Small intestine (tissue), 7 donors: ENCODE results near the gene STBD1. TPM values are rescaled to one million over a fixed set of nuclear protein-coding genes. Genes with fewer than 3 reads are reported as not detected.

Source experiments
- DNase-seq, 2 donors: peaks; one replicate each; pipeline versions ENCODE4 v3.0.0 to v3.0.0-alpha.2; 2013
- FAIRE-seq: peaks from 2 replicates; lab custom pipeline; 2012; peaks lifted over from hg19 to GRCh38; lab: Jason Lieb, UNC
- H3K27ac ChIP-seq, 3 donors: one replicate each; pipeline ENCODE4 v1.5.1; 2013; ENCODE audit warnings: low read length in 2 of 3, mild to moderate bottlenecking in 2 of 3, control low read depth in 1 of 3, inconsistent platforms in 1 of 3, low read depth in 1 of 3, moderate library complexity in 1 of 3
- H3K27me3 ChIP-seq, 3 donors: one replicate each; pipeline ENCODE4 v1.6.1; 2013; ENCODE audit warnings: low read length in 3 of 3, inconsistent platforms in 1 of 3; ENCODE audit not compliant: control insufficient read depth in 3 of 3, insufficient read depth in 3 of 3
- H3K36me3 ChIP-seq, 3 donors: one replicate each; pipeline ENCODE4 v1.6.1; 2013; ENCODE audit warnings: low read length in 3 of 3, inconsistent platforms in 1 of 3, low read depth in 1 of 3, mild to moderate bottlenecking in 1 of 3, moderate library complexity in 1 of 3; ENCODE audit not compliant: control insufficient read depth in 3 of 3, insufficient read depth in 2 of 3
- H3K4me1 ChIP-seq, 3 donors: one replicate each; pipeline ENCODE4 v1.6.1; 2013; ENCODE audit warnings: low read length in 2 of 3, inconsistent platforms in 1 of 3, low read depth in 1 of 3, mild to moderate bottlenecking in 1 of 3, moderate library complexity in 1 of 3; ENCODE audit not compliant: control insufficient read depth in 3 of 3, insufficient read depth in 2 of 3
- H3K4me3 ChIP-seq, 3 donors: one replicate each; pipeline ENCODE4 v1.5.1; 2013; ENCODE audit warnings: low read length in 3 of 3, control low read depth in 1 of 3, inconsistent platforms in 1 of 3, low read depth in 1 of 3, mild to moderate bottlenecking in 1 of 3, moderate library complexity in 1 of 3
- H3K9me3 ChIP-seq, 2 donors: one replicate each; pipeline ENCODE4 v1.6.1; 2013; ENCODE audit warnings: low read depth in 1 of 2, low read length in 1 of 2; ENCODE audit not compliant: control insufficient read depth in 2 of 2, insufficient read depth in 1 of 2
- WGBS, 3 donors: extraction: QIAGEN DNeasy Blood & Tissue Kit; methylation state at CpG; one replicate each; pipeline ENCODE4 v1.1.7; 2013; 5-methylcytosine and 5-hydroxymethylcytosine counted together
- polyA plus RNA-seq, 4 donors: library from polyadenylated mRNA; stranded (reverse) in 3 of 4; unstranded in 1 of 4; fragments of 200-250 nt in 3 of 4; fragments of 120-200 nt in 1 of 4; gene quantifications; one replicate each; pipeline versions ENCODE4 v1.2.1 to v1.2.3, GENCODE V29; 2013
- donor health status: healthy with polysubstance abuse.
- donor health status: control.
- donor health status: control.
- donor health status: Bipolar disorder and iron deficiency.
- donor health status: healthy.

Gene STBD1
- polyA plus RNA-seq, 4 donors: 4.9 to 22.8 (median 8.9) TPM

DNA sequence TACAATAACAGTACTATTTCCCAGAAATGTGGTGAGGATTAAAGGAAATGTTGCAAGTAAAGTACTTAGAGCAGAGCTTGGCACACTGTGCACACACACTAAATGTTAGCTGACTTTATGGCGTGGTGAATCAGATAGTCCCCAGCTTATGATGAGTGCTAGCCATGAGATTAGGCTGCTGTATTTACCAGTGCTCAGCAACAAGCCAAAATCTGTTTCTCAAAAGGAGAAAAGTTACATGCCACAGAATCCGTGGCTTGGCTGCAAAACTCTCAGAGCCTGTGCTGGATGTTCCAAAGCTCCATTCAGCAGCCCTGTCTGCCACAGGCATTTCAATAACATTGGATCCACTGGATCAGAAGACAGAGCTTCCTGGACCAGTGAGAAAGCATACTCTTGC, 12.8 kb upstream of the STBD1 start:
- FAIRE-seq (no peak), DNase-seq (no peak)
- Histone ChIP-seq H3K4me3 (no peak overlapping the region), H3K27ac (no peak overlapping the region), H3K36me3 (peaks cover 0 to 7% (median 0%) of the 10 kb centered on the region in 3 donors), H3K9me3 (peaks cover 0 to 6% of the 10 kb centered on the region in 2 donors), H3K4me1 (no peaks in the 10 kb centered on the region), H3K27me3 (no peaks in the 10 kb centered on the region)
- WGBS, 3 donors: 66 to 76% (median 73%) methylated on average over 2 of the region's 2 CpGs

DNA sequence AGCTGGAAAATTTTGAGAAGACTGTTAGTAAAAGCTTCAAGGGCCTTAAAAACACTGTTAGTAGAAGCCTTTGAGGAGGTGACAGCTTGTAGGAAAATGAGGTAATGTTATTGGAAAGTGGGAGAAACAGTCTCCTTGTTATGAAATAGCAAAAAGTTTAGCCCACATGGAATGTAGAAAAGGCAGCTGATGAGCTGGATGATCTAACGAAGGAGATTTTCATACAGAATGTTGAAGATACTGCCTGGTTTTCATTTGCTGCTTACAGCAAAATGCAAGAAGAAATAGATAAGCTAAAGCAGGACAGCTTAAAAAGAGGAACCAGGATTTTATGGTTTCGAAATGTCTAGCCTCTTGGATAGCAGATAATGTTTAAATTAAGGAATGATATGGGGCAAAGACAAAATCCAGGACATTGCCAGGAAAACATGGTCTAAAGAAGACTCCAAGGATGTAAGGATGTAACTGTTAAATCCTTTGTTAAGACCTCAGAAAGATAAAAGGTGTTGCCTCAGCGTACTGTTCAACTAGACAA, 10.2 kb upstream of the STBD1 start:
- H3K36me3 ChIP-seq: no peaks in the 10 kb centered on the region
- DNase-seq (no peak), FAIRE-seq (no peak)
- 69 to 93% (median 89%) methylated on average over 3 of the region's 3 CpGs for WGBS, 3 donors
- H3K9me3 ChIP-seq: peaks cover 0 to 6% of the 10 kb centered on the region in 2 donors
- no peak overlapping the region for H3K4me3 ChIP-seq
- no peak overlapping the region for H3K27ac ChIP-seq
- H3K4me1 ChIP-seq: peaks cover 0 to 8% (median 0%) of the 10 kb centered on the region in 3 donors
- H3K27me3 ChIP-seq: no peaks in the 10 kb centered on the region

DNA sequence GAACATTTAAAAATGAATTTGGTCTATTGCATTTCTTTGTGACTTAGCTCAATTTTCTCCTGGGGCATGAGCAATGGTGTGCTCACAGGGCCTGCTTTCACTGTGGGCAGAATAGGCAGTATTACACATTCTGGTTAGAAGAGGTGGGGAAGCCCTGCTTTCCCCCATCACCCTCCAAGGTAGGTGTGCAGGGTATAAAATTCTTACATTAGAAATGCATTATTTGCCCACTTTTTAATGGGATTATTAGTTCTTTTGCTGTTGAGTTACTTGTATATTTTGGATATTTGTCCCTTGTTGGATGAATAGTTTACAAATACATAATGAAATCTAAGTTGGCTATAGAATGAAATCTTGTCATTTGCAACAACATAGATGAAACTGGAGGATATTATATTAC, 8.3 kb upstream of the STBD1 start:
- Histone ChIP-seq H3K27ac (no peak overlapping the region), H3K36me3 (no peaks in the 10 kb centered on the region), H3K4me1 (peaks cover 3 to 19% (median 10%) of the 10 kb centered on the region in 3 donors), H3K4me3 (no peak overlapping the region), H3K9me3 (peaks cover 0 to 6% of the 10 kb centered on the region in 2 donors), H3K27me3 (no peaks in the 10 kb centered on the region)
- no peak for DNase-seq
- FAIRE-seq: no peak

DNA sequence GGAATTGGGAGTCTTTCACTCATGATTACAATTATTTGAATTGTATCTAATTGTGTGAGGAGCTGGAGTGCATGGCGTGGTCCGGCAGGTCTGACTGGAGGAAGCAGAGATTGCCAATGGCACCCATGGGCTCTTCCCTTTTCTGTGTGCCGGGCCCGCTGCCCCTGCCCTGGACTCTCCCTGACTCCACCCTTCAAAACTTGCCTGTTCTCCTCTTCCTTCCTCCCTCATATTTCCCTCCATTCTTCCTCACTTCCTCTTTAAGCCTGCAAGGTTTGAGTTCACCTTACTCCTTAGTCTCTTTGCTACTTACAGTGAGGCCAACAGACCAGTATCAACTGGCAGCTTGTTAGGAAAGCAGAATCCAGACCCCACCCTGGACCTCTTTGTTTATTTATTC, 6.5 kb upstream of the STBD1 start:
- peaks cover 0 to 6% of the 10 kb centered on the region in 2 donors for H3K9me3 ChIP-seq
- FAIRE-seq: no peak
- H3K27me3 ChIP-seq: no peaks in the 10 kb centered on the region
- H3K36me3 ChIP-seq: no peaks in the 10 kb centered on the region
- H3K27ac ChIP-seq: peak overlapping the region in 1 of 3 donors; percentile 20
- WGBS, 3 donors: 81 to 88% (median 83%) methylated on average over 4 of the region's 4 CpGs
- peaks cover 3 to 21% (median 10%) of the 10 kb centered on the region in 3 donors for H3K4me1 ChIP-seq
- DNase-seq: no peak
- no peak overlapping the region for H3K4me3 ChIP-seq

DNA sequence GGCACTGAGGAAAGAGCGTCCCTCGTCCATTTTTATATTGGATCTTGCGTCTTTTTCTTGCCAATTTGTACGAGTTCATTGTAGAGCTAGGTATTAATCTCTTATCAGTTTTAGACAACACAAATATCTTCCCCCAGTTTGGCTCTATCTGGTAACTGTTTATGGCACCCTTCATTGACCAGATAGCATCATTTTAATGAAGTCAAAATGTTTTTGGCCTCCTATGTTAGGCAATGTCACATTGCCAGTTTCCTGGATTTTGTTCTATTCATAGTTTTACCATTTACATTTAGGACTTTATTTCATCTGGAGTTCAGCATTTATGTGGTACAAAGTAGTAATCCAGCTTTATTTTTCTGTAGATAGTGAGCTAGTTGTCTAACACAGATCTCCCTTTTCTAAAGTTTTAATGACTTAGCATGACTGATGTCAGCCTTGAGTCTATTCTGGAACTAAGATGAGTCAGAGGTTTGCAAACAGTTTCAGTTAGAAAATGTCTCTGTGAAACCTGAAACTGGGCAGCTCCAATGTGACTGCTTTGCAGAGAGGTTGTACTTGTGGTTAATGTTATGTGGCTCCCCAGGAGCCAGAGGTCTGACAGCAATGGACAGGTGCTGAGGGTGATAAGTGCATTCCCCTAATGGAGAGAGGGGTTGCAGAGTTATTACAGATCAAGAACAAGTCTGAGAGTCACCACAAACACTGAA, 5.3 kb upstream of the STBD1 start:
- WGBS, 3 donors: 85 to 95% (median 88%) methylated on average over 4 of the region's 4 CpGs
- no peak overlapping the region for H3K4me3 ChIP-seq

DNA sequence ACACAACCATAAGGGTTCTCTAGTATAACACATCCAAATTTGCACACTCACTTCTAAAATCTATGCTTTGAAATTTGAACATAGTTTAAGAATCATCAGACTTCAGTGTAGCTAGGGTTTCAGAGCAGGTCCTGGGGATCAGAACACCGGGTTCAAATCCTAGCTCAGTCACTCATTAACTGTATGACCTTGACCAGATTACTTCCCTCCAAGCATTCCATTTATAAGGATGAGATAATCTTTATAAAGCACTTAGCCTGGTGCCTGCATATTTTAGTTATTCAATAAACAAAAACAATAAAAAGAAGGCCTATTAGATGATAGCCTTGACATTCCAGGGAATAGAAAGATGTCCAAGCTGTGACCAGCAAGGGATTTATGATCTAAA, 4.8 kb upstream of the STBD1 start:
- H3K36me3 ChIP-seq: no peaks in the 10 kb centered on the region
- DNase-seq (peak; percentile 40 to 59), FAIRE-seq (no peak)
- WGBS, 3 donors: 13 to 50% (median 26%) methylated on average over 1 of the region's 1 CpG
- H3K27ac ChIP-seq: peak overlapping the region in 2 of 3 donors; percentile 58 to 79
- no peaks in the 10 kb centered on the region for H3K27me3 ChIP-seq
- peaks cover 3 to 27% (median 10%) of the 10 kb centered on the region in 3 donors for H3K4me1 ChIP-seq
- H3K4me3 ChIP-seq: no peak overlapping the region
- peaks cover 0 to 6% of the 10 kb centered on the region in 2 donors for H3K9me3 ChIP-seq

More for the DNA sequence above, 5.3 kb upstream of the STBD1 start:
- no peaks in the 10 kb centered on the region for H3K27me3 ChIP-seq
- no peaks in the 10 kb centered on the region for H3K36me3 ChIP-seq
- H3K4me1 ChIP-seq: peaks cover 3 to 27% (median 10%) of the 10 kb centered on the region in 3 donors
- peaks cover 0 to 6% of the 10 kb centered on the region in 2 donors for H3K9me3 ChIP-seq
- no peak for FAIRE-seq
- H3K27ac ChIP-seq: peak overlapping the region in 2 of 3 donors; percentile 14 to 79
- DNase-seq: peak; percentile 39 to 73

DNA sequence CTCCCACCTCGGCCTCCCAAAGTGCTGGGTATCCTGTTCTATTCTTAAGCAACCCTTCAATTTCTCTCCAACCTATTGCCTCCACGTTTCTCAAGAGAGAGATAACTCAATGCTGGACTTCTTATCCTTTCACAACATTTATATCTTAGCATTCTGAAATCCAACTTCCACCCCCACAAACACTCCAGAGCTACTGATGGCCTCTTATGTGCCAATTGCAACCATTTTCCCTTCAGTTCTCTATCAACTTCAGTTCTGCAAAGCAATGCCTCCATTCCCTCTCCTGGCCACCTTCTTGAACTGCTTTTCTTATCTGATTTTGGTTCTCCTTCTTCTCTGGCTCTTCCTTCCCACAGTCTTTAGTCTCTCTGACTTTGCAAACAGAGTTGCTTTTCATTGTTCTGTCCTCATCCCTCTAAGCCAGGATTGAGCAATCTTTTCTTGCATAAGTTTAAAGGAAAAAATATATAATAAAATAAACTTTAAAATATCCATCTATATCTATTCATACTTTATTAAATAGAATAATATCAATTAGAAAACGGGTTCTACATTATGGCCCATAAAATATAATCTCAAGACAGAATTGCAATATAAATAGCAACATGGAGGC, 3.6 kb upstream of the STBD1 start:
- no peaks in the 10 kb centered on the region for H3K27me3 ChIP-seq
- H3K4me1 ChIP-seq: peaks cover 3 to 30% (median 10%) of the 10 kb centered on the region in 3 donors
- no peak for DNase-seq
- H3K9me3 ChIP-seq: peaks cover 0 to 6% of the 10 kb centered on the region in 2 donors
- FAIRE-seq: no peak
- WGBS, 3 donors: 80 to 85% (median 82%) methylated on average over 3 of the region's 3 CpGs
- H3K4me3 ChIP-seq: no peak overlapping the region
- H3K27ac ChIP-seq: no peak overlapping the region
- no peaks in the 10 kb centered on the region for H3K36me3 ChIP-seq

DNA sequence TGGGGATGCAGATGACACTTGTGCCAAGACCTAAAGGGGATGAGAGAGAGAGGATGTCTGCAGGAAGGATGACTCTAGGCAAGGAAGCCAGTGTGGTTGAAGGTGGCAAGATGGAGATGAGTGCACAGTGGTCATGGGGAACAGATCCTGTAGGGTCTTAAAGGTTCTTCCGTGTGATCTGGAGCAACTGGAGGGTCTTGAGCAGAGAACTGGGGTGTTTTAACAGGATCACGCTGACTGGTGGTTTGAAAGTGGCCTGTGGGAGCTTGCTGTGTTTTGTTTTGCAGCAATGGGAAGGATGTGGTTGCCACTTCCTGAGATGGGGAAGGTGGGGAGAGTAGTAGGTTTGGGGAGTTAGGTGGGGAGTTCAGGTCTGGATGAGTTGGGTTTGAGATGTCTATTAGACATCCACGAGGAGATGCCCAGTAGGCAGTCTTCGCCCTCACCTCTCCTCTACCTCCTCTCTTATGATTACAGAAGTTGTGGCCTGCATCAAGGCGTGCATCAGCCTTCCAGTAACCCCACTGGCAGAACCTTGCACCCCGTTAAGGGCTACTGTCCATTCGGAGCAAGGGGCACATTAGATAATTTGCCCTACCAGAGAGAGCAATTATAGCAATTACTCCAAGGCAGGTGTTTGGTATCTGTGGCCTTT, 1.4 kb upstream of the STBD1 start:
- Histone ChIP-seq H3K36me3 (peaks cover 0 to 4% (median 0%) of the 10 kb centered on the region in 3 donors), H3K4me1 (peaks cover 6 to 50% (median 10%) of the 10 kb centered on the region in 3 donors), H3K4me3 (peak overlapping the region in 1 of 3 donors; percentile 91), H3K9me3 (no peaks in the 10 kb centered on the region), H3K27ac (peak overlapping the region in 1 of 3 donors; percentile 97), H3K27me3 (no peaks in the 10 kb centered on the region)
- no peak for DNase-seq
- WGBS, 3 donors: 67 to 68% (median 67%) methylated on average over 7 of the region's 7 CpGs
- no peak for FAIRE-seq
